ENCODE data around the gene PPP1R9B.

Gene PPP1R9B

GRCh38 chr17:50144845-50145531 lies 5.5 kb downstream of the PPP1R9B start:
- DNase-seq = no peak

- no peak for DNase-seq
Observed at GRCh38 chr17:50144355-50144754, 6.1 kb downstream of the PPP1R9B start.

- no peak for DNase-seq
Observed at GRCh38 chr17:50143461-50144176, 6.9 kb downstream of the PPP1R9B start.

GRCh38 chr17:50141745-50142110 lies 8.7 kb downstream of the PPP1R9B start:
- no peak for DNase-seq

- no peak for DNase-seq
Observed at GRCh38 chr17:50141026-50141744, 9.3 kb downstream of the PPP1R9B start.

GRCh38 chr17:50139950-50140885 lies 10.3 kb downstream of the PPP1R9B start:
- peak in 51 of 58 donors; percentile 19 to 85 (median 51) for DNase-seq

GRCh38 chr17:50139185-50139783 lies 11.2 kb downstream of the PPP1R9B start:
- no peak for DNase-seq

GRCh38 chr17:50137042-50137441 lies 13.4 kb downstream of the PPP1R9B start:
- DNase-seq = peak in 4 of 58 donors; percentile 28 to 63 (median 34)

- no peak for DNase-seq
Observed at GRCh38 chr17:50136096-50136687, 14.3 kb downstream of the PPP1R9B start.

GRCh38 chr17:50135316-50136095 lies 15.0 kb downstream of the PPP1R9B start:
- no peak for DNase-seq

GRCh38 chr17:50134206-50135110 lies 16.0 kb downstream of the PPP1R9B start:
- DNase-seq = no peak

GRCh38 chr17:50133769-50134099 lies 16.7 kb downstream of the PPP1R9B start:
- no peak for DNase-seq

GRCh38 chr17:50133028-50133768 lies 17.3 kb downstream of the PPP1R9B start:
- peak in 13 of 58 donors; percentile 14 to 62 (median 28) for DNase-seq

GRCh38 chr17:50132104-50132794 lies 18.2 kb downstream of the PPP1R9B start:
- DNase-seq = no peak

GRCh38 chr17:50130559-50131305 lies 19.7 kb downstream of the PPP1R9B start:
- DNase-seq = peak in 1 of 58 donors; percentile 11
